ENCODE measurements around the gene IL36A. TPM values are rescaled to one million over a fixed set of nuclear protein-coding genes. Genes with fewer than 3 reads are reported as not detected.

Gene IL36A
- total RNA-seq, 1 experiment from 2014 or later: not detected

GRCh38 chr2:113009622-113010021 lies 4.4 kb downstream of the IL36A start:
- TF ChIP-seq CTCF (conservative IDR thresholded peaks at IDR 0.05; ENCODE audit: low read depth, low read length) (no peak), EZH2 (IDR thresholded peaks at IDR 0.05; ENCODE audit: low read length, unreplicated experiment) (no peak), EZH2phosphoT487 (IDR thresholded peaks at IDR 0.05; ENCODE audit: borderline replicate concordance, low read length) (no peak)
- CTCF ChIA-PET: no interaction called here
- POLR2A ChIA-PET (ENCODE audit: unreplicated experiment): no interaction called here

GRCh38 chr2:113010088-113010487 lies 4.8 kb downstream of the IL36A start:
- Histone ChIP-seq H3K27ac (ENCODE audit: low read length) (no peak overlapping the region), H3K9me2 (replicated peaks; ENCODE audit: low read length) (no peaks in the 10 kb centered on the region), H2AFZ (ENCODE audit: low read length) (no peak overlapping the region), H3F3A (ENCODE audit: low read length, unreplicated experiment) (no peaks in the 10 kb centered on the region), H3K9ac (ENCODE audit: low read length) (no peak overlapping the region), H3K9me3 (ENCODE audit: low read length) (no peaks in the 10 kb centered on the region), H3K36me3 (ENCODE audit: low read depth, low read length) (no peaks in the 10 kb centered on the region), H3K4me1 (ENCODE audit: insufficient read depth, low read length) (no peaks in the 10 kb centered on the region), H3K79me2 (ENCODE audit: low read length) (no peaks in the 10 kb centered on the region), H3K4me3 (ENCODE audit: low read length) (no peak overlapping the region), H3K27me3 (ENCODE audit: low read length) (no peaks in the 10 kb centered on the region), H3K4me2 (ENCODE audit: low read length) (no peak overlapping the region), H4K20me1 (ENCODE audit: low read length) (no peaks in the 10 kb centered on the region)
- no TSS peak for BruUV-seq (replicated peaks)
- TF ChIP-seq EZH2 (IDR thresholded peaks at IDR 0.05; ENCODE audit: low read length, unreplicated experiment) (no peak), CTCF (conservative IDR thresholded peaks at IDR 0.05; ENCODE audit: low read depth, low read length) (no peak), EZH2phosphoT487 (IDR thresholded peaks at IDR 0.05; ENCODE audit: borderline replicate concordance, low read length) (no peak)
- ATAC-seq (no peak), DNase-seq (peak; percentile 19)
- intact Hi-C loops (cut with micrococcal nuclease): no loop called here
- ChIA-PET CTCF (no interaction called here), POLR2A (ENCODE audit: unreplicated experiment) (no interaction called here)

More at GRCh38 chr2:113009622-113010021, 4.4 kb downstream of the IL36A start:
- no peaks in the 10 kb centered on the region for H3F3A ChIP-seq (ENCODE audit: low read length, unreplicated experiment)
- H3K27me3 ChIP-seq (ENCODE audit: low read length): no peaks in the 10 kb centered on the region
- no peaks in the 10 kb centered on the region for H3K9me3 ChIP-seq (ENCODE audit: low read length)
- no peak overlapping the region for H3K4me2 ChIP-seq (ENCODE audit: low read length)
- no peak overlapping the region for H2AFZ ChIP-seq (ENCODE audit: low read length)
- H3K27ac ChIP-seq (ENCODE audit: low read length): no peak overlapping the region
- no peak overlapping the region for H3K9ac ChIP-seq (ENCODE audit: low read length)
- H3K4me3 ChIP-seq (ENCODE audit: low read length): no peak overlapping the region
- intact Hi-C loops (cut with micrococcal nuclease): no loop called here
- H3K9me2 ChIP-seq (replicated peaks; ENCODE audit: low read length): no peaks in the 10 kb centered on the region
- H3K36me3 ChIP-seq (ENCODE audit: low read depth, low read length): no peaks in the 10 kb centered on the region
- no peaks in the 10 kb centered on the region for H3K79me2 ChIP-seq (ENCODE audit: low read length)
- no peak for DNase-seq
- H4K20me1 ChIP-seq (ENCODE audit: low read length): no peaks in the 10 kb centered on the region
- no peaks in the 10 kb centered on the region for H3K4me1 ChIP-seq (ENCODE audit: insufficient read depth, low read length)
- BruUV-seq (replicated peaks): no TSS peak
- no peak for ATAC-seq

- TF ChIP-seq EZH2 (IDR thresholded peaks at IDR 0.05; ENCODE audit: low read length, unreplicated experiment) (no peak), CTCF (conservative IDR thresholded peaks at IDR 0.05; ENCODE audit: low read depth, low read length) (no peak), EZH2phosphoT487 (IDR thresholded peaks at IDR 0.05; ENCODE audit: borderline replicate concordance, low read length) (no peak)
- DNase-seq (no peak), ATAC-seq (no peak)
- Histone ChIP-seq H3K27ac (ENCODE audit: low read length) (no peak overlapping the region), H3K36me3 (ENCODE audit: low read depth, low read length) (no peaks in the 10 kb centered on the region), H3F3A (ENCODE audit: low read length, unreplicated experiment) (no peaks in the 10 kb centered on the region), H2AFZ (ENCODE audit: low read length) (no peak overlapping the region), H4K20me1 (ENCODE audit: low read length) (no peaks in the 10 kb centered on the region), H3K4me3 (ENCODE audit: low read length) (no peak overlapping the region), H3K9ac (ENCODE audit: low read length) (no peak overlapping the region), H3K79me2 (ENCODE audit: low read length) (no peaks in the 10 kb centered on the region), H3K4me1 (ENCODE audit: insufficient read depth, low read length) (no peaks in the 10 kb centered on the region), H3K4me2 (ENCODE audit: low read length) (no peak overlapping the region), H3K9me2 (replicated peaks; ENCODE audit: low read length) (no peaks in the 10 kb centered on the region), H3K9me3 (ENCODE audit: low read length) (no peaks in the 10 kb centered on the region), H3K27me3 (ENCODE audit: low read length) (no peaks in the 10 kb centered on the region)
- ChIA-PET POLR2A (ENCODE audit: unreplicated experiment) (no interaction called here), CTCF (no interaction called here)
- intact Hi-C loops (cut with micrococcal nuclease): no loop called here
- BruUV-seq (replicated peaks): no TSS peak
Measured at GRCh38 chr2:113011108-113011507, 5.8 kb downstream of the IL36A start.

All from PC-3 (cell line).